Duodenal mucosa (tissue), 2 donors: ENCODE data around the gene KCNJ16.
"Not testable (repeated sequence)": the region's sequence is repeated elsewhere in the genome, so short reads cannot be mapped to it uniquely, and the experiment has no call there.

Experiments
- H3K27ac ChIP-seq: one replicate; pipeline ENCODE4 v1.7.0; 2013; ENCODE audit warnings: low read depth, low read length
- H3K27me3 ChIP-seq, 2 donors: one replicate each; pipeline ENCODE4 v1.7.0; 2013; ENCODE audit warnings: low read length in 2 of 2, control low read depth in 1 of 2; ENCODE audit not compliant: insufficient read depth in 2 of 2, control insufficient read depth in 1 of 2
- H3K36me3 ChIP-seq, 2 donors: one replicate each; pipeline ENCODE4 v1.7.0; 2013; ENCODE audit warnings: low read length in 2 of 2, control low read depth in 1 of 2; ENCODE audit not compliant: insufficient read depth in 2 of 2, control insufficient read depth in 1 of 2
- H3K4me1 ChIP-seq, 2 donors: one replicate each; pipeline ENCODE4 v1.7.0; 2013; ENCODE audit warnings: low read length in 2 of 2, control low read depth in 1 of 2; ENCODE audit not compliant: insufficient read depth in 2 of 2, control insufficient read depth in 1 of 2
- H3K4me3 ChIP-seq, 2 donors: one replicate each; pipeline ENCODE4 v1.7.0; 2013; ENCODE audit warnings: low read length in 2 of 2, low read depth in 1 of 2
- H3K9ac ChIP-seq, 2 donors: one replicate each; pipeline ENCODE4 v1.7.0; 2013; ENCODE audit warnings: low read length in 2 of 2, low read depth in 1 of 2
- H3K9me3 ChIP-seq, 2 donors: one replicate each; pipeline ENCODE4 v1.7.0; 2013; ENCODE audit warnings: low read length in 2 of 2, control low read depth in 1 of 2; ENCODE audit not compliant: control insufficient read depth in 1 of 2

KCNJ16 gene

DNA sequence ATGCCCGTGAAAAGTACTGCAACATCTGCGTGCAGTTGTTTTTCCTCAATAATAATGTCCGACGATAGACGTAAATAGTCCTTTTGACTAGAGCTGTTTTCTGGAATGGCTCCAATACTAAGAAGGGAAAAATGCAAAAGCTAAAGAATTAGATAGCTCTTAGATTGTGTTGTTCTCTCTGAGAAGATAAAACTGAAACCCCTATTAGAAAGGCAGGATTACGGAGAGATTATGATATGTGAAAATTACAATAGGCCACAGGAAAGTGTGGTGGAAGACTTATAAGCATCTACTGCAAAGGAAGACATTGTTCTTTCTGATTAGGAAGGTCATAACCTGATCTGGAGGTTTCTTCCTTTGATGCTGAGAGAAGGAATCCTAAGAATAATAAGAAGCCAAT, 33.5 kb upstream of the KCNJ16 start:
- Histone ChIP-seq H3K36me3 (no peaks in the 10 kb centered on the region), H3K9me3 (no peaks in the 10 kb centered on the region), H3K27ac (no peak overlapping the region), H3K9ac (no peak overlapping the region), H3K4me3 (no peak overlapping the region), H3K27me3 (no peaks in the 10 kb centered on the region), H3K4me1 (no peaks in the 10 kb centered on the region)

DNA sequence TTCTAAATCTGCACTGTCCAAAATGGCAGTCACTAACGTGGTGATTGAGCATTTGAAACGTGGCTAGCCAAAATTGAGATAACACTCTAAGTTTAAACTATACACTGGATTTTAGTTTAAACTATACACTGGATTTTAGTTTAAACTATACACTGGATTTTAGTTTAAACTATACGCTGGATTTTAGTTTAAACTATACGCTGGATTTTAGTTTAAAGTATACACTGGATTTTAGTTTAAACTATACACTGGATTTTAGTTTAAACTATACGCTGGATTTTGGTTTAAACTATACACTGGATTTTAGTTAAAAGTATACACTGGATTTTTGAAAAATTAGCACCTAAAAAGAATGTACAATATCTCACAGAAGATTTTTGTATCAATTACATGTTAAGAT, 29.2 kb upstream of the KCNJ16 start:
- not testable (repeated sequence) for H3K27me3 ChIP-seq, H3K9ac ChIP-seq, H3K9me3 ChIP-seq, H3K36me3 ChIP-seq, H3K27ac ChIP-seq, H3K4me1 ChIP-seq, H3K4me3 ChIP-seq

DNA sequence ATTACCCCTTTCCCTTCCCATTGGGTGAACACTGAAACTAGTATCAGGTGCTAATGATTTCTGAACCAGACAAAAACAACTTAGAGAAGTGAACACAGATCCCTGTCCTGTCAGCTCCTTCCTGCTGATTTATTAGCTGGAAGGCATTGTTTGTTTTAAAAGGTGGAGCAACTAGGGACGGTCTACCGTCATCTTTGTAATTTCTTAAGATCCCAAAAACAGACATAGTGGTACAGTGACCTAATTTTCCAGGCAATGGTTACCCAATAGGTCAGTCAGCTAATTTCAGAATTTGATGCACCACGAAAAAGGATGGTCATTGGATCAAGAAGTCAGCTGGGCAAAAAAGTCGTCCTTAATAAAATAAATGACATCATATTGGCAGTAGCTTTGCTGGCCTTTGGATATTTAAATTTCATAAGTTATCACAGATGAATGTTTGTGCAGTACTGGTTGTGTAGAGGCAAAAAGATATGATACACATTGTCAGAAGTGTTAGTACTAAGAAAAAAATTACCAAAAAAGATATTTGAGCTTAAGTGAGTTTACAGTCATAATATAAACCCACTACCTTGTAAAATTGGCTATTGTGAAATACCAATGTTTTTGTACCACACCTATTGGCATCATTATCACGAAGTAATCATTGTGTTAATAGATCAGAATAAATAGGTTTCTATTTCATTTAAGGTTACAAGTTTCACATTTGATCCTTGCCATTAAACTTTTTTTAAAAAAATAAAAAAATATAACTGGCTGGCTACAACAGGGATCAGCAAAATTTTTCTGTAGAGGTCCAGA, 27.2 kb upstream of the KCNJ16 start:
- H3K27me3 ChIP-seq, result no peaks in the 10 kb centered on the region
- no peaks in the 10 kb centered on the region for H3K4me1 ChIP-seq
- H3K9ac ChIP-seq, result no peak overlapping the region
- no peaks in the 10 kb centered on the region for H3K9me3 ChIP-seq
- no peak overlapping the region for H3K27ac ChIP-seq
- H3K36me3 ChIP-seq, result no peaks in the 10 kb centered on the region
- no peak overlapping the region for H3K4me3 ChIP-seq

DNA sequence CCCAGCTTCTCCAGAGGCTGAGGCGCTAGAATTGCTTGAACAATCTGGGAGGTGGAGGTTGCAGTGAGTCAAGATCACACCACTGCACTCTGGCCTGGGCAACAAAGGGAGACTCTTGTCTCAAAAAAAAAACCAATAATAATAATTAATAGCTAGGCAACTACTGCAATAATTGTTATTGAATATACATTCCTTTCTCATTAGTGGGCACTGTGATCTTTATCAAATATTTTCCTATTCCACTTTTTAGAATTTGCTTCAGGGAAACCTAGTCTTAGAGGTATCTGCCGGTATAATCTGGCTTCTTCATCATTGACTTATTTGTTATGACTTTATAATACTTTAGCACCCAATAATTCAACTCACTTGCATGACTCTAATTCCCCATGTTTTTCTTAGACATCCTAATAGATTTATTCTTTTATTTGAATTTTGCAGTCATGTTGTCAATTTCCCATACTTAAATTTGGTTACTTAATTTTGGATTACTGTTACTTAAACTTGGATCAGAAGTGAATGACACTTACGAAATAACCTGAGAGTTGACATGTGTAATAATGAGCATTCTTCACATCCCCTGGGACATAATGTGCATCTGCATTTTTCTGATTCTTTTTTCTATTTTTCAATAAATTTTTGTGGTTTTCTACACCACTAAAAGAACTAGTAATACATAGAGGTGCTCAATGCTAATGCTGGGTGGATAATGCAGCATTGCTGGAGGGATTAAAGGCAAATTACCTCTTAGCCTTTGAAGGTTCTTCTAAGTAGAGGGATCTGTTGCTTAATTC, 25.0 kb upstream of the KCNJ16 start:
- H3K36me3 ChIP-seq, result no peaks in the 10 kb centered on the region
- no peak overlapping the region for H3K9ac ChIP-seq
- H3K4me3 ChIP-seq, result no peak overlapping the region
- H3K27me3 ChIP-seq, result no peaks in the 10 kb centered on the region
- H3K27ac ChIP-seq, result no peak overlapping the region
- peaks cover 0 to 3% of the 10 kb centered on the region in 2 donors for H3K4me1 ChIP-seq
- no peaks in the 10 kb centered on the region for H3K9me3 ChIP-seq

- H3K36me3 ChIP-seq, result no peaks in the 10 kb centered on the region
- no peak overlapping the region for H3K4me3 ChIP-seq
- H3K4me1 ChIP-seq, result peaks cover 0 to 3% of the 10 kb centered on the region in 2 donors
- no peaks in the 10 kb centered on the region for H3K9me3 ChIP-seq
- no peak overlapping the region for H3K27ac ChIP-seq
- H3K27me3 ChIP-seq, result no peaks in the 10 kb centered on the region
- no peak overlapping the region for H3K9ac ChIP-seq
Measured at GRCh38 chr17:70050931-70051330, 24.1 kb upstream of the KCNJ16 start.

DNA sequence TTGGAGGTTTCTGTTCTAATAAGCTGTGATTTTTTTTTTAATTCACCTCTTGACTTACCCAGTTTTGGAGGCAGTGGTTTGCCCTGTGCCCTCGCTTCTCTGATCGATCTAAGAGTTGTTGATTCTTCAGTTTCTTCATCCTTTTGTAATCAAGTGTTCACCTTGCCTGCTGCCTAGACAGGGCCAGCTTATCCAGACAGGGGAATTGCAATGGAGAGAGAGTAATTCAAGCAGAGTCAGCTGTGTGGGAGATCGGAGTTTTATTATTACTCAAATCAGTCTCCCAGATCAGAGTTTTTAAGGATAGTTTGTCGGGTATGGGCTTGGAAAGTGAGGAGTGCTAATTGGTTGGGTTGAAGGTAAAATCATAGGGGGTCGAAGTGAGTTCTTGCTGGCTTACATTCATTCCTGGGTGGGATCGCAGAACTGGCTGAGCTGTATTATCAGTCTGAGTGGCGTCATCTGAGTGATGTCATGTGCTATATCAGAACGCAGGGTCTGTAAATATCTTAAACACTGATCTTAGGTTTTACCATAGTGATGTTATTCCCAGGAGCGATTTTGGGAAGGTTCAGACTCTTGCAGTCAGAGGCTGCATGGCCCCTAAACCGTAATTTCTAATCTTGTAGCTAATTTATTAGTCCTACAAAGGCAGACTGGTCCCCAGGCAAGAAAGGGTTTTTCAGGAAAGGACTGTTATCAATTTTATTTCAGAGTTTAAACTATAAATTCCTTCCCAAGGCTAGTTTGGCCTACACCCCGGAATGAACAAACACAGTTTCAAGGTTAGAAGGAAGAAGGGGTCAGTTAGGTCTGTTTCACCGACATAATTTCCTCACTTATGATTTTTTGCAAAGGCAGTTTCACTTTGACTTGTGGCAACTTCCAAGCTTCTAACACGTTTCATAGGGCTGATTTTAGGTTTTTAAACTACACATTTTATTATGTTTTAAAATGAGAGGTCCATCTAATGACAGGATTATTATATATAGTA, 21.5 kb upstream of the KCNJ16 start:
- no peaks in the 10 kb centered on the region for H3K27me3 ChIP-seq
- H3K27ac ChIP-seq, result peak overlapping the region; percentile 42
- H3K36me3 ChIP-seq, result no peaks in the 10 kb centered on the region
- no peaks in the 10 kb centered on the region for H3K9me3 ChIP-seq
- H3K9ac ChIP-seq, result no peak overlapping the region
- H3K4me1 ChIP-seq, result peaks cover 0 to 3% of the 10 kb centered on the region in 2 donors
- peak overlapping the region; percentile 8 to 41 for H3K4me3 ChIP-seq

- Histone ChIP-seq H3K4me1 (peaks cover 0 to 3% of the 10 kb centered on the region in 2 donors), H3K4me3 (no peak overlapping the region), H3K36me3 (no peaks in the 10 kb centered on the region), H3K27me3 (no peaks in the 10 kb centered on the region), H3K9me3 (no peaks in the 10 kb centered on the region), H3K9ac (no peak overlapping the region), H3K27ac (no peak overlapping the region)
Measured at GRCh38 chr17:70055000-70055399, 20.0 kb upstream of the KCNJ16 start.

GRCh38 chr17:70059071-70059470, 16.0 kb upstream of the KCNJ16 start:
- H3K4me1 ChIP-seq, result no peaks in the 10 kb centered on the region
- no peak overlapping the region for H3K4me3 ChIP-seq
- no peaks in the 10 kb centered on the region for H3K27me3 ChIP-seq
- no peak overlapping the region for H3K27ac ChIP-seq
- no peak overlapping the region for H3K9ac ChIP-seq
- no peaks in the 10 kb centered on the region for H3K36me3 ChIP-seq
- no peaks in the 10 kb centered on the region for H3K9me3 ChIP-seq

DNA sequence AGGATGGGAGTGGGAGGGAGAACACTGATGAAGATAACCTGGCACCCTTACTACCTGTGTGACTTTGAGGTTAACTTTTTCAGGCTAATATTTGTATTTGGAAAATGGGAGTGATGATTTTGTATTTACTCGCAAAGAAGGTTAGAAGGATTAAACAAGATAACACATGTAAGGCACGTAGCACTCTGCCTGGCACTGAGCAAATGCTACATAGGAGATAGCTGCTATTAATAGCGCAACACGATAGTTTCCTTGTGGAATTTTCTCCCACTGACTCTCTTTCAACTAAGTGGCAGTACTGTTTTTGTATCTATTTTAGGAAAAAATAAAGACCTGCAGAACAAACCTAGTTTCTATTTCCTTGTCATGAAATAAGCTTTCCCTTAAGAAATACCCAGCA, 15.4 kb upstream of the KCNJ16 start:
- H3K27ac ChIP-seq, result no peak overlapping the region
- no peaks in the 10 kb centered on the region for H3K4me1 ChIP-seq
- H3K4me3 ChIP-seq, result no peak overlapping the region
- no peaks in the 10 kb centered on the region for H3K9me3 ChIP-seq
- no peaks in the 10 kb centered on the region for H3K36me3 ChIP-seq
- H3K9ac ChIP-seq, result no peak overlapping the region
- no peaks in the 10 kb centered on the region for H3K27me3 ChIP-seq
